Astrocyte (in vitro differentiated cells and primary cell): Measurements from ENCODE around the gene FGF22. TPM values are rescaled to one million over a fixed set of nuclear protein-coding genes. Genes with fewer than 3 reads are reported as not detected.

ENCODE experiments used
- DNase-seq: peaks from one replicate; pipeline ENCODE4 v3.0.0-alpha.2; 2010; ENCODE audit warnings: low read depth
- FAIRE-seq: peaks from 2 replicates; lab custom pipeline; 2011; peaks lifted over from hg19 to GRCh38; lab: Jason Lieb, UNC
- H2AFZ ChIP-seq: 2 replicates; pipeline ENCODE4 v1.6.0; 2012; ENCODE audit warnings: low read depth, low read length, inconsistent platforms
- H3K27ac ChIP-seq: 2 replicates; pipeline ENCODE4 v1.5.1; 2011; ENCODE audit warnings: low read depth, low read length, inconsistent platforms
- H3K27me3 ChIP-seq: 2 replicates; pipeline ENCODE4 v1.6.0; 2011; ENCODE audit warnings: low read length, inconsistent platforms; ENCODE audit not compliant: insufficient read depth
- H3K36me3 ChIP-seq: 2 replicates; pipeline ENCODE4 v1.5.1; 2011; ENCODE audit warnings: low read length, inconsistent platforms; ENCODE audit not compliant: insufficient read depth
- H3K4me1 ChIP-seq: 2 replicates; pipeline ENCODE4 v1.5.1; 2011; ENCODE audit warnings: low read length, inconsistent platforms; ENCODE audit not compliant: insufficient read depth
- H3K4me2 ChIP-seq: 2 replicates; pipeline ENCODE4 v1.6.0; 2012; ENCODE audit warnings: low read length, inconsistent platforms
- H3K4me3 ChIP-seq: 2 replicates; pipeline ENCODE4 v1.5.1; 2011; ENCODE audit warnings: low read depth, mild to moderate bottlenecking, low read length, inconsistent platforms; ENCODE audit not compliant: insufficient read depth
- H3K79me2 ChIP-seq: 2 replicates; pipeline ENCODE4 v1.6.0; 2012; ENCODE audit warnings: mild to moderate bottlenecking, low read length, inconsistent platforms; ENCODE audit not compliant: insufficient read depth
- H3K9ac ChIP-seq: 2 replicates; pipeline ENCODE4 v1.6.0; 2012; ENCODE audit warnings: mild to moderate bottlenecking, low read length, inconsistent platforms
- H3K9me3 ChIP-seq: 2 replicates; pipeline ENCODE4 v1.5.1; 2012; ENCODE audit warnings: low read depth, mild to moderate bottlenecking, low read length, inconsistent platforms; ENCODE audit not compliant: insufficient read depth
- H4K20me1 ChIP-seq: 2 replicates; pipeline ENCODE4 v1.6.0; 2012; ENCODE audit warnings: low read length, inconsistent platforms; ENCODE audit not compliant: insufficient read depth
- H3K27ac Mint-ChIP-seq: one replicate; pipeline ENCODE4 v1.8.0; 2021; ENCODE audit warnings: mild to moderate bottlenecking, mixed read lengths; ENCODE audit not compliant: unreplicated experiment
- H3K27me3 Mint-ChIP-seq: one replicate; pipeline ENCODE4 v1.8.0; 2021; ENCODE audit warnings: low read depth, mixed read lengths; ENCODE audit not compliant: unreplicated experiment
- H3K36me3 Mint-ChIP-seq: one replicate; pipeline ENCODE4 v1.8.0; 2021; ENCODE audit warnings: low read depth, mixed read lengths; ENCODE audit not compliant: unreplicated experiment
- H3K4me1 Mint-ChIP-seq: one replicate; pipeline ENCODE4 v1.8.0; 2021; ENCODE audit warnings: low read depth, mixed read lengths; ENCODE audit not compliant: unreplicated experiment
- H3K4me3 Mint-ChIP-seq: one replicate; pipeline ENCODE4 v1.8.0; 2021; ENCODE audit warnings: mild to moderate bottlenecking, moderate library complexity, mixed read lengths; ENCODE audit not compliant: unreplicated experiment
- H3K9me3 Mint-ChIP-seq: one replicate; pipeline ENCODE4 v1.8.0; 2021; ENCODE audit warnings: mild to moderate bottlenecking, mixed read lengths; ENCODE audit not compliant: unreplicated experiment
- CTCF ChIP-seq: IDR thresholded peaks from 2 replicates; pipeline ENCODE4 v1.5.1; 2011; ENCODE audit warnings: low read depth, mild to moderate bottlenecking, inconsistent platforms, low read length, moderate library complexity; ENCODE audit not compliant: insufficient read depth
- EZH2 ChIP-seq: IDR thresholded peaks from 2 replicates; pipeline ENCODE4 v1.6.1; 2012; ENCODE audit warnings: mild to moderate bottlenecking, low read length, inconsistent platforms; ENCODE audit not compliant: insufficient read depth
- total RNA-seq: library from RNA; stranded (reverse); gene quantifications from 2 replicates; pipeline ENCODE4 v1.2.1, GENCODE V29; 2021

The FGF22 gene
- total RNA-seq, 1 donor from 2014 or later = 0.25 TPM

DNA sequence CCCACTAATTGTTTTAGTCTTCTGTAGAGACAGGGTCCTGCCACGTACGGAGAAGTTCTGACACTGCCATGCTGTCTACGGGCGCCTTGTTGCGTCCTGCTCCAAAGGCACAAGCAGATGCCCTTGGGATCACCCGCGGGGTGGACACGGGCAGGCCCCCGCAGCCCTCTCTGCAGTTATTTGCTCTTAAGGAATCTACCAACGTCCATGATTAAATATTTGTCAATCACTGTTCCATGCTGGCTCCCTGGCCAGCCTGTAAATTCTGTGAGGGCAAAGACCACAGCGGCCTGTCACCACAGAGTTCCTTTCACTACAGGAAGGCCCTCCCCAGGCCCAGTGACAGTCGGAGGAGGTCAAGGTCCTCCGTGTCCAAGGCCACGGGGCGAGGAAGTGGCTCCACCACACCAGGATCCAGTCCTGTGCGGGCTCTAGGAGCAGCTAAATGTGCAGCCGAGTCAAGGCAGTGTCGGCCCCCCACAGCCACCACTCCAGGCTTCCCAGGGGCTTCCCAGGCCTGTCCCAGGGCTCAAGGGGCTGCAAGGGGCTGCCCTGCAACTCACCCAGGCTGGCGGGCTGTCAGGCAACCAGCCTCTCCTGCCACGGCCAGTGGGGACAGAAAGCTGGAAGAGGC lies 21.2 kb downstream of the FGF22 start:
- Histone ChIP-seq H4K20me1 (peaks cover 62% of the 10 kb centered on the region), H3K4me3 (peak overlapping the region; percentile 70), H3K36me3 (no peaks in the 10 kb centered on the region), H3K9me3 (no peaks in the 10 kb centered on the region), H2AFZ (no peak overlapping the region), H3K27me3 (no peaks in the 10 kb centered on the region), H3K79me2 (peaks cover 74% of the 10 kb centered on the region), H3K4me2 (peak overlapping the region; percentile 93), H3K9ac (peak overlapping the region; percentile 95), H3K27ac (peak overlapping the region; percentile 78), H3K4me1 (peaks cover 30% of the 10 kb centered on the region)
- peak overlapping the region; percentile 81 for H3K27ac Mint-ChIP-seq
- H3K4me1 Mint-ChIP-seq = peaks cover 5% of the 10 kb centered on the region
- DNase-seq (no peak), FAIRE-seq (no peak)
- no peaks in the 10 kb centered on the region for H3K9me3 Mint-ChIP-seq
- H3K36me3 Mint-ChIP-seq = no peaks in the 10 kb centered on the region
- H3K4me3 Mint-ChIP-seq = peak overlapping the region; percentile 90
- no peaks in the 10 kb centered on the region for H3K27me3 Mint-ChIP-seq
- TF ChIP-seq EZH2 = no peak
- no peak for TF ChIP-seq CTCF

DNA sequence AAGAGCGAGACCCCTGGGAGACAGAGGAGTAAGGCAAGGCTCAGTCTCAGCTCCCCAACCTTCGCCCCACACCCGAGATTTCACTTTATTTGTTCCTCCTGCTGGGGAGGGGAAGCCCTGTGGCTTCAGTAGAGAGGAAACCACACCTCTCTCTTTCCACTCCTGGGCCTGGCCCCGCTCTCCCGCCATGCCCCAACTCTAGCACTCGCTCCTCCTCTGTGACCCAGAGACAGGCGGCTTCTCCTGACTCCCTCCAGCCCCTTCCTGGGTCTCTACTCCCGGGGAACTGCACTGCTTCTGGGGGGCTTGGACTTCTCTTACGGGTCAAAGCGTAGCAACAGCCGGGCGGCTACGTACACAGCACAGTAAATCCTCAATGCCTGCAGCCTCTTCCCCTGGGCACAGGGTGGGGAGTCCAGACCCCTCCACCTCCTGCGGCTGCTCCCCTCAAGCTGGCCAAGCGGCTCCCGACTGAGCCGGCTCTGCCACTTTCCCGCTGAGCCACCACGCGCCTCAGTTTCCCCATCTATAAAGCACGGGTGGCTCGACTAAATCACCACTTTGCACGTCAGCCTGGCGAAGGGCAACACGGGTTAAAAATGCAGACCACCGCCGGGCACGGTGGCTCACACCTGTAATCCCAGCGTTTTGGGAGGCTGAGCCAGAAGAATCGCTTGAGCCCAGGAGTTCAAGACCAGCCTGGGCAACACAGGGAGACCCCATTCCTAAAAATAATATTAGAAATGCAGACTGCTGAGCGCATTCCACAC lies 21.9 kb downstream of the FGF22 start:
- H3K36me3 ChIP-seq = no peaks in the 10 kb centered on the region
- peaks cover 55% of the 10 kb centered on the region for H4K20me1 ChIP-seq
- peak overlapping the region; percentile 90 for H3K4me3 Mint-ChIP-seq
- peak overlapping the region; percentile 93 for H3K4me2 ChIP-seq
- H3K4me1 ChIP-seq = peaks cover 30% of the 10 kb centered on the region
- H3K9ac ChIP-seq = peak overlapping the region; percentile 95
- H3K27me3 Mint-ChIP-seq = no peaks in the 10 kb centered on the region
- no peak overlapping the region for H2AFZ ChIP-seq
- peak overlapping the region; percentile 78 for H3K27ac ChIP-seq
- TF ChIP-seq EZH2 = no peak
- no peak for TF ChIP-seq CTCF
- H3K79me2 ChIP-seq = peaks cover 67% of the 10 kb centered on the region
- H3K4me3 ChIP-seq = peak overlapping the region; percentile 70
- H3K27me3 ChIP-seq = no peaks in the 10 kb centered on the region
- H3K4me1 Mint-ChIP-seq = peaks cover 5% of the 10 kb centered on the region
- FAIRE-seq = no peak
- H3K9me3 Mint-ChIP-seq = no peaks in the 10 kb centered on the region
- no peaks in the 10 kb centered on the region for H3K9me3 ChIP-seq
- H3K27ac Mint-ChIP-seq = peak overlapping the region; percentile 81
- H3K36me3 Mint-ChIP-seq = peaks cover under 1% of the 10 kb centered on the region
- DNase-seq = no peak
